HL-60/S4 (cell line): ENCODE results near the gene TAS2R46.
"Not testable (repeated sequence)": the region's sequence is repeated elsewhere in the genome, so short reads cannot be mapped to it uniquely, and the experiment has no call there.

Experiments
- in situ Hi-C: fragments of 300-500 bp; cut with MboI; formaldehyde crosslinking; loops from 2 replicates; pipeline ENCODE4 v1.14.3; 2022; ENCODE audit warnings: low sequenced_read_pairs

The TAS2R46 gene

GRCh38 chr12:11040162-11040561 is 21.9 kb downstream of the TAS2R46 start:
- in situ Hi-C loops, result no loop called here

- in situ Hi-C loops, result no loop called here
Measured at GRCh38 chr12:11039171-11039570, 22.9 kb downstream of the TAS2R46 start.

GRCh38 chr12:11033959-11034358 is 28.1 kb downstream of the TAS2R46 start:
- in situ Hi-C loops, result not testable (repeated sequence)

- in situ Hi-C loops, result no loop called here
Measured at GRCh38 chr12:11031307-11031706, 30.8 kb downstream of the TAS2R46 start, which contains the start of gene TAS2R31. Gene TAS2R31, minus strand, starts transcription at chr12:11031407. Its CDS starts 72 bp downstream, at chr12:11031335.

- in situ Hi-C loops, result no loop called here
Measured at GRCh38 chr12:11026118-11026517, 36.0 kb downstream of the TAS2R46 start.

- in situ Hi-C loops, result no loop called here
Measured at GRCh38 chr12:11023387-11023786, 38.7 kb downstream of the TAS2R46 start.

- in situ Hi-C loops, result no loop called here
Measured at GRCh38 chr12:11022520-11022919, 39.6 kb downstream of the TAS2R46 start, which contains the start of gene TAS2R19. Gene TAS2R19, minus strand, starts transcription at chr12:11022620. Its CDS starts 49 bp downstream, at chr12:11022571.

- in situ Hi-C loops, result loop anchor here (5.0 kb wide), 1 partner anchor 55 kb away; no protein-coding TSS in a partner anchor
Measured at GRCh38 chr12:11016937-11017336, 45.2 kb downstream of the TAS2R46 start.

- in situ Hi-C loops, result loop anchor here (5.0 kb wide), 1 partner anchor 56 kb away; no protein-coding TSS in a partner anchor
Measured at GRCh38 chr12:11015775-11016430, 46.2 kb downstream of the TAS2R46 start.

- in situ Hi-C loops, result no loop called here
Measured at GRCh38 chr12:11014234-11014633, 47.9 kb downstream of the TAS2R46 start.
